ENCODE measurements around the gene RAI14. TPM values are rescaled to one million over a fixed set of nuclear protein-coding genes. Genes with fewer than 3 reads are reported as not detected.

Gene RAI14
- total RNA-seq, 4 donors from 2014 or later = 1.1 to 3.6 (median 1.7) TPM

- H3K4me1 ChIP-seq = peaks cover 0 to 4% of the 10 kb centered on the region in 2 donors
- no peak overlapping the region for H3K4me3 ChIP-seq
- in situ Hi-C loops (cut with MboI; ENCODE audit: low sequenced_read_pairs in 4 of 4) = no loop called here
- TF ChIP-seq CTCF (IDR thresholded peaks at IDR 0.05 in 4 of 5, conservative IDR thresholded peaks at IDR 0.05 in 1 of 5) (no peak), POLR2A (IDR thresholded peaks at IDR 0.05) (no peak)
- H3K36me3 ChIP-seq = no peaks in the 10 kb centered on the region
- intact Hi-C loops (cut with DNase I; ENCODE audit: low total_unique reads) = no loop called here
- H3K9me3 ChIP-seq = no peaks in the 10 kb centered on the region
- H3K27me3 ChIP-seq = no peaks in the 10 kb centered on the region
- H3K27ac ChIP-seq = no peak overlapping the region
- ATAC-seq (peak; percentile 30 to 39), DNase-seq (no peak)
Measured at GRCh38 chr5:34674187-34674586, 18.1 kb downstream of the RAI14 start.

GRCh38 chr5:34675857-34676256 is 19.7 kb downstream of the RAI14 start:
- ATAC-seq (no peak), DNase-seq (no peak)
- intact Hi-C loops (cut with DNase I; ENCODE audit: low total_unique reads) (no loop called here), in situ Hi-C loops (cut with MboI; ENCODE audit: low sequenced_read_pairs in 4 of 4) (no loop called here)
- no peak for TF ChIP-seq CTCF (IDR thresholded peaks at IDR 0.05 in 4 of 5, conservative IDR thresholded peaks at IDR 0.05 in 1 of 5)
- no peaks in the 10 kb centered on the region for H3K9me3 ChIP-seq
- H3K27me3 ChIP-seq = no peaks in the 10 kb centered on the region
- no peak overlapping the region for H3K4me3 ChIP-seq
- H3K4me1 ChIP-seq = peaks cover 0 to 4% of the 10 kb centered on the region in 2 donors
- H3K27ac ChIP-seq = no peak overlapping the region
- no peaks in the 10 kb centered on the region for H3K36me3 ChIP-seq

GRCh38 chr5:34676416-34676815 is 20.3 kb downstream of the RAI14 start:
- in situ Hi-C loops (cut with MboI; ENCODE audit: low sequenced_read_pairs in 4 of 4) = no loop called here
- no peak for DNase-seq
- TF ChIP-seq CTCF (IDR thresholded peaks at IDR 0.05 in 4 of 5, conservative IDR thresholded peaks at IDR 0.05 in 1 of 5) = no peak
- TF ChIP-seq POLR2A (IDR thresholded peaks at IDR 0.05) = no peak
- Histone ChIP-seq H3K27me3 (no peaks in the 10 kb centered on the region), H3K36me3 (no peaks in the 10 kb centered on the region), H3K9me3 (no peaks in the 10 kb centered on the region), H3K4me1 (peaks cover 0 to 4% of the 10 kb centered on the region in 2 donors), H3K4me3 (no peak overlapping the region), H3K27ac (no peak overlapping the region)
- no peak for ATAC-seq
- intact Hi-C loops (cut with DNase I; ENCODE audit: low total_unique reads) = no loop called here

- no peak for ATAC-seq
- intact Hi-C loops (cut with DNase I; ENCODE audit: low total_unique reads) (no loop called here), in situ Hi-C loops (cut with MboI; ENCODE audit: low sequenced_read_pairs in 4 of 4) (no loop called here)
- no peak for DNase-seq
- H3K27ac ChIP-seq = no peak overlapping the region
- no peaks in the 10 kb centered on the region for H3K36me3 ChIP-seq
- H3K4me1 ChIP-seq = peaks cover 0 to 4% of the 10 kb centered on the region in 2 donors
- TF ChIP-seq CTCF (IDR thresholded peaks at IDR 0.05 in 4 of 5, conservative IDR thresholded peaks at IDR 0.05 in 1 of 5) (no peak), POLR2A (IDR thresholded peaks at IDR 0.05) (no peak)
- no peaks in the 10 kb centered on the region for H3K27me3 ChIP-seq
- H3K4me3 ChIP-seq = no peak overlapping the region
- no peaks in the 10 kb centered on the region for H3K9me3 ChIP-seq
Measured at GRCh38 chr5:34677428-34677827, 21.3 kb downstream of the RAI14 start.

GRCh38 chr5:34680896-34681295 is 24.8 kb downstream of the RAI14 start:
- Histone ChIP-seq H3K36me3 (no peaks in the 10 kb centered on the region), H3K27me3 (no peaks in the 10 kb centered on the region), H3K4me3 (no peak overlapping the region), H3K27ac (no peak overlapping the region), H3K9me3 (no peaks in the 10 kb centered on the region), H3K4me1 (no peaks in the 10 kb centered on the region)
- ATAC-seq (no peak), DNase-seq (no peak)
- no peak for TF ChIP-seq POLR2A (IDR thresholded peaks at IDR 0.05)
- TF ChIP-seq CTCF (IDR thresholded peaks at IDR 0.05 in 4 of 5, conservative IDR thresholded peaks at IDR 0.05 in 1 of 5) = no peak
- intact Hi-C loops (cut with DNase I; ENCODE audit: low total_unique reads) (no loop called here), in situ Hi-C loops (cut with MboI; ENCODE audit: low sequenced_read_pairs in 4 of 4) (no loop called here)
